Psoas muscle (tissue), 8 donors: ENCODE measurements around the gene SERINC2. TPM values are rescaled to one million over a fixed set of nuclear protein-coding genes. Genes with fewer than 3 reads are reported as not detected.

Experiments
- ATAC-seq, 4 donors: fragments of 200-7000 bp; cut with Tn5 transposase; one replicate each; pipeline ENCODE4 v1.9.1; 2020; ENCODE audit warnings: moderate library complexity in 3 of 4, mild to moderate bottlenecking in 2 of 4
- DNase-seq, 2 donors: peaks; one replicate each; pipeline ENCODE4 v3.0.0-alpha.2; 2020
- H3K27ac ChIP-seq: fragments of 200-600 bp; one replicate; pipeline ENCODE4 v1.8.0; 2022
- H3K27me3 ChIP-seq, 3 donors: fragments of 200-600 bp in 1 of 3; one replicate each; pipeline versions ENCODE4 v1.6.1 to v1.8.0; 2013 to 2022; ENCODE audit warnings: low read length in 2 of 3, mild to moderate bottlenecking in 2 of 3, moderate library complexity in 1 of 3; ENCODE audit not compliant: insufficient read depth in 3 of 3
- H3K36me3 ChIP-seq, 2 donors: fragments of 200-600 bp in 1 of 2; one replicate each; pipeline versions ENCODE4 v1.6.1 to v1.8.0; 2013 to 2022; ENCODE audit warnings: low read depth in 1 of 2, mild to moderate bottlenecking in 1 of 2, moderate library complexity in 1 of 2; ENCODE audit not compliant: insufficient read depth in 1 of 2
- H3K4me1 ChIP-seq: fragments of 200-600 bp; one replicate; pipeline ENCODE4 v1.8.0; 2022
- H3K4me3 ChIP-seq: fragments of 200-600 bp; one replicate; pipeline ENCODE4 v1.8.0; 2022; ENCODE audit warnings: mild to moderate bottlenecking
- H3K9me3 ChIP-seq: fragments of 200-600 bp; one replicate; pipeline ENCODE4 v1.8.0; 2022
- CTCF ChIP-seq: fragments of 200-600 bp; IDR thresholded peaks from one replicate; pipeline ENCODE4 v1.8.0; 2022; ENCODE audit warnings: antibody characterized with exemption
- WGBS, 3 donors: extraction: QIAGEN DNeasy Blood & Tissue Kit; methylation state at CpG; one replicate each; pipeline versions ENCODE4 v1.1.6 to v1.1.7; 2013; 5-methylcytosine and 5-hydroxymethylcytosine counted together
- intact Hi-C, 2 donors: fragments of 100-400 bp; cut with DNase I; formaldehyde crosslinking; loops; one replicate each; pipeline versions ENCODE4 v1.11.0 to v1.14.2; 2022
- polyA plus RNA-seq, 3 donors: library from polyadenylated mRNA; stranded (reverse); fragments of 200-250 nt; gene quantifications; one replicate each; pipeline ENCODE4 v1.2.3, GENCODE V29; 2013
- total RNA-seq, 4 donors: library from RNA; stranded (reverse); fragmentation: NEBNext Ultra II Directional in 2 of 4; extraction: Animal tissue kit (Norgen Biotek cat#: 25700) in 2 of 4; gene quantifications; one replicate each; pipeline versions ENCODE4 v1.2.1 to v1.2.4, GENCODE V29; 2021 to 2023
- donor health status: healthy with polysubstance abuse.
- donor health status: DM: no; HTN: no; CAD: no; lungs with moderate emphysema.
- donor health status: Bipolar disorder and iron deficiency.
- donor health status: healthy.
- donor health status: DM: yes; HTN: yes; CAD: no.
- donor health status: DM: no; HTN: no; CAD: no.
- donor health status: DM: no; HTN: no; CAD: no.
- donor health status: DM: yes; HTN: yes; CAD: no.

The SERINC2 gene
- total and polyA plus RNA-seq, 7 donors, result 13.4 to 93.4 (median 33.5) TPM

GRCh38 chr1:31432592-31433395 is 19.8 kb downstream of the SERINC2 start:
- intact Hi-C loops, result no loop called here
- DNase-seq (no peak), ATAC-seq (peak in 2 of 4 donors; percentile 11)
- peaks cover 0 to 12% of the 10 kb centered on the region in 2 donors for H3K36me3 ChIP-seq
- H3K4me3 ChIP-seq, result no peak overlapping the region
- H3K9me3 ChIP-seq, result no peaks in the 10 kb centered on the region
- no peak overlapping the region for H3K27ac ChIP-seq
- TF ChIP-seq CTCF, result no peak
- H3K27me3 ChIP-seq, result no peaks in the 10 kb centered on the region
- WGBS, 3 donors, result 86 to 90% (median 89%) methylated on average over 19 to 20 of the region's 20 CpGs
- H3K4me1 ChIP-seq, result no peaks in the 10 kb centered on the region

- no peak for TF ChIP-seq CTCF
- no peak overlapping the region for H3K4me3 ChIP-seq
- H3K27ac ChIP-seq, result no peak overlapping the region
- DNase-seq (no peak), ATAC-seq (no peak)
- H3K9me3 ChIP-seq, result no peaks in the 10 kb centered on the region
- intact Hi-C loops, result no loop called here
- no peaks in the 10 kb centered on the region for H3K4me1 ChIP-seq
- H3K36me3 ChIP-seq, result peaks cover 0 to 12% of the 10 kb centered on the region in 2 donors
- H3K27me3 ChIP-seq, result no peaks in the 10 kb centered on the region
- WGBS, 3 donors, result 55 to 70% (median 63%) methylated on average over 6 of the region's 6 CpGs
Observed at GRCh38 chr1:31433396-31433930, 20.4 kb downstream of the SERINC2 start.

GRCh38 chr1:31434101-31434871 is 21.3 kb downstream of the SERINC2 start:
- ATAC-seq, result peak in 3 of 4 donors; percentile 4 to 27 (median 6)
- 57 to 68% (median 67%) methylated on average over 17 to 21 of the region's 21 CpGs for WGBS, 3 donors
- TF ChIP-seq CTCF, result no peak

GRCh38 chr1:31434979-31435378 is 22.0 kb downstream of the SERINC2 start:
- TF ChIP-seq CTCF, result no peak
- intact Hi-C loops, result no loop called here
- 58 to 68% (median 61%) methylated on average over 12 of the region's 12 CpGs for WGBS, 3 donors
- Histone ChIP-seq H3K36me3 (peaks cover 0 to 9% of the 10 kb centered on the region in 2 donors), H3K9me3 (no peaks in the 10 kb centered on the region), H3K4me1 (no peaks in the 10 kb centered on the region), H3K27me3 (no peaks in the 10 kb centered on the region), H3K27ac (no peak overlapping the region), H3K4me3 (no peak overlapping the region)
- DNase-seq (no peak), ATAC-seq (peak; percentile 37 to 58 (median 50))

More at GRCh38 chr1:31434101-31434871, 21.3 kb downstream of the SERINC2 start:
- intact Hi-C loops, result no loop called here
- no peaks in the 10 kb centered on the region for H3K4me1 ChIP-seq
- DNase-seq, result no peak
- H3K27ac ChIP-seq, result no peak overlapping the region
- no peaks in the 10 kb centered on the region for H3K9me3 ChIP-seq
- peaks cover 0 to 12% of the 10 kb centered on the region in 2 donors for H3K36me3 ChIP-seq
- H3K4me3 ChIP-seq, result no peak overlapping the region
- no peaks in the 10 kb centered on the region for H3K27me3 ChIP-seq
